GM13976 (cell line): ENCODE data around the gene HBG1.

Source experiments
- DNase-seq: peaks from one replicate; pipeline ENCODE4 v3.0.0; 2012; ENCODE audit warnings: low spot score
- CTCF ChIP-seq: IDR thresholded peaks from 2 replicates; pipeline ENCODE4 v1.5.1; 2012; ENCODE audit warnings: borderline replicate concordance, mild to moderate bottlenecking; ENCODE audit not compliant: insufficient read depth; ENCODE audit errors: extremely low read depth, missing control alignments, control extremely low read depth
- in situ Hi-C: fragments of 300-500 bp; cut with MboI; formaldehyde crosslinking; loops from one replicate; pipeline ENCODE4 v1.12.0; 2022; ENCODE audit warnings: low sequenced_read_pairs, mixed read lengths, inconsistent platforms; ENCODE audit not compliant: unreplicated experiment

HBG1 gene

GRCh38 chr11:5279471-5280090 is 29.9 kb upstream of the HBG1 start:
- no peak for DNase-seq
- no peak for TF ChIP-seq CTCF
- in situ Hi-C loops, result no loop called here

GRCh38 chr11:5277807-5278382 is 28.2 kb upstream of the HBG1 start:
- DNase-seq, result no peak
- TF ChIP-seq CTCF, result no peak
- in situ Hi-C loops, result no loop called here

GRCh38 chr11:5276697-5277096 is 27.0 kb upstream of the HBG1 start:
- no peak for TF ChIP-seq CTCF
- in situ Hi-C loops, result no loop called here
- DNase-seq, result no peak

GRCh38 chr11:5275369-5276110 is 25.9 kb upstream of the HBG1 start:
- in situ Hi-C loops, result no loop called here
- DNase-seq, result no peak
- TF ChIP-seq CTCF, result no peak

- TF ChIP-seq CTCF, result no peak
- no peak for DNase-seq
- in situ Hi-C loops, result no loop called here
These were observed 24.7 kb upstream of the HBG1 start for GRCh38 chr11:5274395-5274794.

GRCh38 chr11:5272395-5273017 is 22.8 kb upstream of the HBG1 start:
- DNase-seq, result no peak
- in situ Hi-C loops, result no loop called here
- TF ChIP-seq CTCF, result no peak
